ENCODE measurements around the gene ZEB2.

The ZEB2 gene

DNA sequence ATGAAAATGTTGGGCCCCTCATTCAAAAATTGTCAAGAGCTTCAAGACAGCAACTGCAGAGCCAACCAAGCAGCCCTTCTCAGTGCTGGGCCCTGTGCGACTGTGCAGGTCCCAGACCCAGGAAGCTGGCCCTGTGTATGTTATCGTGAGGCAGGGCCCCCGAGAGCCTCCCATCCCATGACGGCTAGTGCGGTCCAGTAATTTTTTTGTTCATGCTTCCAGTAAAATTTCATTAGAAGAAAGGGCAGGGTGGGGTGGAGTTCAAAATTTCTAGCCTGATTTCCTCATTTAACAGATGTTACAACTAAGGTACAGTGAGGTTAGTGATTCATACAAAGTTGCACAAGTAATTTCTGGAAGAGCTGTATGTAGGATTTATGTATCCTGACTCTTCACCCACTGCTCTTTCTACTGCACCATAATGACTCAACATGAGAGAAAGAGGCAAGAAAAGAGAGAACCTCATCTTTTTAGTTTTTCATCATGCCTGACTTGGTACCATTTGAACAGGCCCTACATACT is 105.5 kb downstream of the ZEB2 start:
- DNase-seq (ENCODE audit: low read depth in 1 of 2, low spot score in 1 of 2): peak; percentile 47 to 90
- Histone ChIP-seq H3K27me3 (ENCODE audit: insufficient read depth, poor library complexity, severe bottlenecking) (no peaks in the 10 kb centered on the region), H3K4me3 (replicated peaks; ENCODE audit: insufficient read depth, low read length) (no peak overlapping the region), H3K27ac (replicated peaks) (no peak overlapping the region)
- TF ChIP-seq SPI1 (IDR thresholded peaks at IDR 0.05; ENCODE audit: borderline replicate concordance, low read depth) (peak; percentile 36; the same call in 1 of the 2 replicates), POLR2AphosphoS5 (IDR thresholded peaks at IDR 0.05; ENCODE audit: low read depth) (peak; percentile 51; the same call in 1 of the 2 replicates), GABPA (IDR thresholded peaks at IDR 0.05; ENCODE audit: low read depth) (no peak)
- TF ChIP-seq, protein P1, sequence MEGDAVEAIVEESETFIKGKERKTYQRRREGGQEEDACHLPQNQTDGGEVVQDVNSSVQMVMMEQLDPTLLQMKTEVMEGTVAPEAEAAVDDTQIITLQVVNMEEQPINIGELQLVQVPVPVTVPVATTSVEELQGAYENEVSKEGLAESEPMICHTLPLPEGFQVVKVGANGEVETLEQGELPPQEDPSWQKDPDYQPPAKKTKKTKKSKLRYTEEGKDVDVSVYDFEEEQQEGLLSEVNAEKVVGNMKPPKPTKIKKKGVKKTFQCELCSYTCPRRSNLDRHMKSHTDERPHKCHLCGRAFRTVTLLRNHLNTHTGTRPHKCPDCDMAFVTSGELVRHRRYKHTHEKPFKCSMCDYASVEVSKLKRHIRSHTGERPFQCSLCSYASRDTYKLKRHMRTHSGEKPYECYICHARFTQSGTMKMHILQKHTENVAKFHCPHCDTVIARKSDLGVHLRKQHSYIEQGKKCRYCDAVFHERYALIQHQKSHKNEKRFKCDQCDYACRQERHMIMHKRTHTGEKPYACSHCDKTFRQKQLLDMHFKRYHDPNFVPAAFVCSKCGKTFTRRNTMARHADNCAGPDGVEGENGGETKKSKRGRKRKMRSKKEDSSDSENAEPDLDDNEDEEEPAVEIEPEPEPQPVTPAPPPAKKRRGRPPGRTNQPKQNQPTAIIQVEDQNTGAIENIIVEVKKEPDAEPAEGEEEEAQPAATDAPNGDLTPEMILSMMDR (IDR thresholded peaks at IDR 0.05; ENCODE audit: insufficient read depth, low read length): no peak
- TF ChIP-seq, protein P2, sequence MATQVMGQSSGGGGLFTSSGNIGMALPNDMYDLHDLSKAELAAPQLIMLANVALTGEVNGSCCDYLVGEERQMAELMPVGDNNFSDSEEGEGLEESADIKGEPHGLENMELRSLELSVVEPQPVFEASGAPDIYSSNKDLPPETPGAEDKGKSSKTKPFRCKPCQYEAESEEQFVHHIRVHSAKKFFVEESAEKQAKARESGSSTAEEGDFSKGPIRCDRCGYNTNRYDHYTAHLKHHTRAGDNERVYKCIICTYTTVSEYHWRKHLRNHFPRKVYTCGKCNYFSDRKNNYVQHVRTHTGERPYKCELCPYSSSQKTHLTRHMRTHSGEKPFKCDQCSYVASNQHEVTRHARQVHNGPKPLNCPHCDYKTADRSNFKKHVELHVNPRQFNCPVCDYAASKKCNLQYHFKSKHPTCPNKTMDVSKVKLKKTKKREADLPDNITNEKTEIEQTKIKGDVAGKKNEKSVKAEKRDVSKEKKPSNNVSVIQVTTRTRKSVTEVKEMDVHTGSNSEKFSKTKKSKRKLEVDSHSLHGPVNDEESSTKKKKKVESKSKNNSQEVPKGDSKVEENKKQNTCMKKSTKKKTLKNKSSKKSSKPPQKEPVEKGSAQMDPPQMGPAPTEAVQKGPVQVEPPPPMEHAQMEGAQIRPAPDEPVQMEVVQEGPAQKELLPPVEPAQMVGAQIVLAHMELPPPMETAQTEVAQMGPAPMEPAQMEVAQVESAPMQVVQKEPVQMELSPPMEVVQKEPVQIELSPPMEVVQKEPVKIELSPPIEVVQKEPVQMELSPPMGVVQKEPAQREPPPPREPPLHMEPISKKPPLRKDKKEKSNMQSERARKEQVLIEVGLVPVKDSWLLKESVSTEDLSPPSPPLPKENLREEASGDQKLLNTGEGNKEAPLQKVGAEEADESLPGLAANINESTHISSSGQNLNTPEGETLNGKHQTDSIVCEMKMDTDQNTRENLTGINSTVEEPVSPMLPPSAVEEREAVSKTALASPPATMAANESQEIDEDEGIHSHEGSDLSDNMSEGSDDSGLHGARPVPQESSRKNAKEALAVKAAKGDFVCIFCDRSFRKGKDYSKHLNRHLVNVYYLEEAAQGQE (IDR thresholded peaks at IDR 0.05; ENCODE audit: insufficient replicate concordance, low read depth): no peak

GRCh38 chr2:144412709-144413108 is 107.2 kb downstream of the ZEB2 start:
- peak in 1 of 2 experiments; percentile 74 for DNase-seq (ENCODE audit: low read depth in 1 of 2, low spot score in 1 of 2)
- TF ChIP-seq, protein P1 (IDR thresholded peaks at IDR 0.05; ENCODE audit: insufficient read depth, low read length): no peak
- TF ChIP-seq POLR2AphosphoS5 (IDR thresholded peaks at IDR 0.05; ENCODE audit: low read depth): no peak
- no peak for TF ChIP-seq GABPA (IDR thresholded peaks at IDR 0.05; ENCODE audit: low read depth)
- TF ChIP-seq, protein P2 (IDR thresholded peaks at IDR 0.05; ENCODE audit: insufficient replicate concordance, low read depth): no peak
- TF ChIP-seq SPI1 (IDR thresholded peaks at IDR 0.05; ENCODE audit: borderline replicate concordance, low read depth): no peak
- H3K4me3 ChIP-seq (replicated peaks; ENCODE audit: insufficient read depth, low read length): no peak overlapping the region
- peak overlapping the region; percentile 17; the same call in 1 of the 2 replicates for H3K27ac ChIP-seq (replicated peaks)
- no peaks in the 10 kb centered on the region for H3K27me3 ChIP-seq (ENCODE audit: insufficient read depth, poor library complexity, severe bottlenecking)

- Histone ChIP-seq H3K27me3 (ENCODE audit: insufficient read depth, poor library complexity, severe bottlenecking) (no peaks in the 10 kb centered on the region), H3K4me3 (replicated peaks; ENCODE audit: insufficient read depth, low read length) (no peak overlapping the region), H3K27ac (replicated peaks) (no peak overlapping the region)
- TF ChIP-seq, protein P1 (IDR thresholded peaks at IDR 0.05; ENCODE audit: insufficient read depth, low read length): no peak
- TF ChIP-seq SPI1 (IDR thresholded peaks at IDR 0.05; ENCODE audit: borderline replicate concordance, low read depth): no peak
- TF ChIP-seq, protein P2 (IDR thresholded peaks at IDR 0.05; ENCODE audit: insufficient replicate concordance, low read depth): no peak
- TF ChIP-seq POLR2AphosphoS5 (IDR thresholded peaks at IDR 0.05; ENCODE audit: low read depth): no peak
- no peak for TF ChIP-seq GABPA (IDR thresholded peaks at IDR 0.05; ENCODE audit: low read depth)
- DNase-seq (ENCODE audit: low read depth in 1 of 2, low spot score in 1 of 2): no peak
Observed at GRCh38 chr2:144411473-144411872, 108.4 kb downstream of the ZEB2 start.

All from HL-60 (cell line).